ENCODE measurements around the gene PLCL2. TPM values are rescaled to one million over a fixed set of nuclear protein-coding genes. Genes with fewer than 3 reads are reported as not detected.

The PLCL2 gene
- total RNA-seq, 1 experiment from 2014 or later, result 3.0 TPM

DNA sequence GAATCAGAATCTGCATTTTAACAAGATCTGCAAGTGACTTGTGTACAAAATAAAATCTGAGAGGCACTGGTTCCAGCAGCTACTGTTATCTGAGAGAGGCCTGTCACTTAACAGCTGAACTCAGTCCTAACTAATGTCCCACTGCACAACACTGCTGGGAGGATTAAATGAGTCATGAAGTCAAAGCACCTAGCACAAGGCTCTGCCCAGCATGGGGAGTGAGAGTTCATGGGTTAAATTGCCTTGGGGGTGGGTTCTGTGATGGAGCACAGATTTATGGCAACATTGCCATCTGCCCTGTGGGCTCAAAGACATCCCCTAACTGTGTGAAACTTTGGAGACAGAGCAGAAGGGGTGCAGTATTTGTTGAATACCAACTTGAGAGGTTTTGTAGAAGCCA lies 250.9 kb downstream of the PLCL2 start:
- TF ChIP-seq POLR2AphosphoS5 (IDR thresholded peaks at IDR 0.05; ENCODE audit: low read depth, low read length), result no peak
- H3K27ac ChIP-seq (ENCODE audit: low read length), result no peak overlapping the region
- no peak overlapping the region for H3K4me3 ChIP-seq (ENCODE audit: low read depth in 2 of 2, low read length in 2 of 2)
- ChIA-PET CTCF (no interaction called here), POLR2A (no interaction called here)
- H3K27me3 ChIP-seq (ENCODE audit: control insufficient read depth, insufficient read depth, low read length), result no peaks in the 10 kb centered on the region
- DNase-seq (ENCODE audit: low read depth, low spot score) (no peak), ATAC-seq (no peak)
- no peaks in the 10 kb centered on the region for H3K36me3 ChIP-seq (ENCODE audit: control insufficient read depth, insufficient read depth, low read length)
- H3K4me1 ChIP-seq (ENCODE audit: control insufficient read depth, insufficient read depth, low read length), result no peaks in the 10 kb centered on the region
- no TSS peak for BruUV-seq (replicated peaks)
- in situ Hi-C loops (cut with HindIII; ENCODE audit: low pct_unique_long_range_greater_than_20kb, low sequenced_read_pairs), result no loop called here
- intact Hi-C loops (cut with micrococcal nuclease; ENCODE audit: unreplicated experiment), result no loop called here
- no peaks in the 10 kb centered on the region for H3K9me3 ChIP-seq (ENCODE audit: control insufficient read depth, insufficient read depth, low read depth, low read length)

DNA sequence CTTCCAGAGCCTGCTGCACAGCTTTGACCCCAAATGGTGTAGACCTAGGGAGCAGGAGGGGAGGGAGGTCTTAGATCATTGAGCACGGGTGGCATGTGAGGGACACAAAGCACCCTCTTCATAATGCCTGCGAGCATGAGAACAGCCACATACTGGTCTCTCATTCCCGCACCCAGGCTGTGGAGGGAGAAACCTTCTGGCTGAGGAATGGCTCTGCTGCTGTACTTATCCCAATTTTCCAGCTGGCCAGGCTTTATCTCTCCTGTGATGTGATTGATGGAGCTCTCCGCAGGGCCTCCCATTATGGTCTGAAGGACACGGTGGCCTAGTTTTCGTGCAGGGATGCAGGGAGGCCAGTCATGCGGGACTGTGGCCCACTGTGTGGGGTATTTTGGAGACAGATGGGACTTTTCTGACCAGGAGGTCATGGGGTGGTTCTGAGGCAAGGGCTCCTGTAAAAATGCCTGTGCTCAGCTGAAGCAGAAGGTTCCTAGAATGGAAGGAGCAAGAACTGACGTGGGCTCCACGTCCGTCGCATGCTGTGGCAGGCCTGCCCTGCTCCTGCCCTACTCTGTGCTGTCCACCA lies 251.5 kb downstream of the PLCL2 start:
- in situ Hi-C loops (cut with HindIII; ENCODE audit: low pct_unique_long_range_greater_than_20kb, low sequenced_read_pairs) (no loop called here), intact Hi-C loops (cut with micrococcal nuclease; ENCODE audit: unreplicated experiment) (no loop called here)
- Histone ChIP-seq H3K4me3 (ENCODE audit: low read depth in 2 of 2, low read length in 2 of 2) (no peak overlapping the region), H3K4me1 (ENCODE audit: control insufficient read depth, insufficient read depth, low read length) (no peaks in the 10 kb centered on the region), H3K9me3 (ENCODE audit: control insufficient read depth, insufficient read depth, low read depth, low read length) (no peaks in the 10 kb centered on the region), H3K27ac (ENCODE audit: low read length) (no peak overlapping the region), H3K36me3 (ENCODE audit: control insufficient read depth, insufficient read depth, low read length) (no peaks in the 10 kb centered on the region), H3K27me3 (ENCODE audit: control insufficient read depth, insufficient read depth, low read length) (no peaks in the 10 kb centered on the region)
- no TSS peak for BruUV-seq (replicated peaks)
- DNase-seq (ENCODE audit: low read depth, low spot score) (no peak), ATAC-seq (no peak)
- ChIA-PET CTCF (no interaction called here), POLR2A (no interaction called here)
- TF ChIP-seq, protein P1, sequence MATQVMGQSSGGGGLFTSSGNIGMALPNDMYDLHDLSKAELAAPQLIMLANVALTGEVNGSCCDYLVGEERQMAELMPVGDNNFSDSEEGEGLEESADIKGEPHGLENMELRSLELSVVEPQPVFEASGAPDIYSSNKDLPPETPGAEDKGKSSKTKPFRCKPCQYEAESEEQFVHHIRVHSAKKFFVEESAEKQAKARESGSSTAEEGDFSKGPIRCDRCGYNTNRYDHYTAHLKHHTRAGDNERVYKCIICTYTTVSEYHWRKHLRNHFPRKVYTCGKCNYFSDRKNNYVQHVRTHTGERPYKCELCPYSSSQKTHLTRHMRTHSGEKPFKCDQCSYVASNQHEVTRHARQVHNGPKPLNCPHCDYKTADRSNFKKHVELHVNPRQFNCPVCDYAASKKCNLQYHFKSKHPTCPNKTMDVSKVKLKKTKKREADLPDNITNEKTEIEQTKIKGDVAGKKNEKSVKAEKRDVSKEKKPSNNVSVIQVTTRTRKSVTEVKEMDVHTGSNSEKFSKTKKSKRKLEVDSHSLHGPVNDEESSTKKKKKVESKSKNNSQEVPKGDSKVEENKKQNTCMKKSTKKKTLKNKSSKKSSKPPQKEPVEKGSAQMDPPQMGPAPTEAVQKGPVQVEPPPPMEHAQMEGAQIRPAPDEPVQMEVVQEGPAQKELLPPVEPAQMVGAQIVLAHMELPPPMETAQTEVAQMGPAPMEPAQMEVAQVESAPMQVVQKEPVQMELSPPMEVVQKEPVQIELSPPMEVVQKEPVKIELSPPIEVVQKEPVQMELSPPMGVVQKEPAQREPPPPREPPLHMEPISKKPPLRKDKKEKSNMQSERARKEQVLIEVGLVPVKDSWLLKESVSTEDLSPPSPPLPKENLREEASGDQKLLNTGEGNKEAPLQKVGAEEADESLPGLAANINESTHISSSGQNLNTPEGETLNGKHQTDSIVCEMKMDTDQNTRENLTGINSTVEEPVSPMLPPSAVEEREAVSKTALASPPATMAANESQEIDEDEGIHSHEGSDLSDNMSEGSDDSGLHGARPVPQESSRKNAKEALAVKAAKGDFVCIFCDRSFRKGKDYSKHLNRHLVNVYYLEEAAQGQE (IDR thresholded peaks at IDR 0.05; ENCODE audit: insufficient read depth in 1 of 2, low read depth in 2 of 2, low read length in 1 of 2), result no peak
- TF ChIP-seq POLR2AphosphoS5 (IDR thresholded peaks at IDR 0.05; ENCODE audit: low read depth, low read length) (no peak), TCF7L2 (IDR thresholded peaks at IDR 0.05; ENCODE audit: low read depth, low read length) (no peak), SIN3A (IDR thresholded peaks at IDR 0.05; ENCODE audit: borderline replicate concordance, insufficient read depth, low read depth, low read length) (no peak)
- TF ChIP-seq, protein P2, sequence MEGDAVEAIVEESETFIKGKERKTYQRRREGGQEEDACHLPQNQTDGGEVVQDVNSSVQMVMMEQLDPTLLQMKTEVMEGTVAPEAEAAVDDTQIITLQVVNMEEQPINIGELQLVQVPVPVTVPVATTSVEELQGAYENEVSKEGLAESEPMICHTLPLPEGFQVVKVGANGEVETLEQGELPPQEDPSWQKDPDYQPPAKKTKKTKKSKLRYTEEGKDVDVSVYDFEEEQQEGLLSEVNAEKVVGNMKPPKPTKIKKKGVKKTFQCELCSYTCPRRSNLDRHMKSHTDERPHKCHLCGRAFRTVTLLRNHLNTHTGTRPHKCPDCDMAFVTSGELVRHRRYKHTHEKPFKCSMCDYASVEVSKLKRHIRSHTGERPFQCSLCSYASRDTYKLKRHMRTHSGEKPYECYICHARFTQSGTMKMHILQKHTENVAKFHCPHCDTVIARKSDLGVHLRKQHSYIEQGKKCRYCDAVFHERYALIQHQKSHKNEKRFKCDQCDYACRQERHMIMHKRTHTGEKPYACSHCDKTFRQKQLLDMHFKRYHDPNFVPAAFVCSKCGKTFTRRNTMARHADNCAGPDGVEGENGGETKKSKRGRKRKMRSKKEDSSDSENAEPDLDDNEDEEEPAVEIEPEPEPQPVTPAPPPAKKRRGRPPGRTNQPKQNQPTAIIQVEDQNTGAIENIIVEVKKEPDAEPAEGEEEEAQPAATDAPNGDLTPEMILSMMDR (IDR thresholded peaks at IDR 0.05), result no peak

DNA sequence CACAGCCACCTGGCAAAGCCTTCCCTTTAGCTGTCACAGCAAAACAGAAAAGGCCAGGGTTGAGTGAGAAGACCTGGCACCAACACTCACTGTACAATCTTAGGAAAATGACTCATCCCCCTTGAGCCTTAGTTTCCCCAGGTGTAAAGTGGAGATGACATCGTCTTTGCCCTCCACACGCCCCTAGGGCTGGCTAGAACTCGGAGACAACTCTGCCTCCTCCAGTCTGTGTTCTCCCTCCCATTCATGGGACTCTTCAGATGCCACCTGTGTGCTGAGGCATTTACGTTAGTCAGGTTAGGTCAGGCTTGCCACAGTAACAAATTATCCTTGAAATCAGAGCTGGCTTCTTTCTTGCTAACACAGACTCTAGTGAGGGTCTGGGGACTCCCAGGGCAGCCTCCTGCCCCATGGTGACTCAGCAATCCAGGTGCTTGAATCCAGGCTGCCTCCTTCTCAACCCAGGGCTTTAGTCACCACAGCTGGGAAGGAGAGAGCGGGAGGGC lies 252.6 kb downstream of the PLCL2 start:
- ATAC-seq, result no peak
- in situ Hi-C loops (cut with HindIII; ENCODE audit: low pct_unique_long_range_greater_than_20kb, low sequenced_read_pairs) (no loop called here), intact Hi-C loops (cut with micrococcal nuclease; ENCODE audit: unreplicated experiment) (no loop called here)
- POLR2A ChIA-PET, result no interaction called here
- Histone ChIP-seq H3K4me1 (ENCODE audit: control insufficient read depth, insufficient read depth, low read length) (no peaks in the 10 kb centered on the region), H3K27me3 (ENCODE audit: control insufficient read depth, insufficient read depth, low read length) (no peaks in the 10 kb centered on the region), H3K36me3 (ENCODE audit: control insufficient read depth, insufficient read depth, low read length) (no peaks in the 10 kb centered on the region), H3K27ac (ENCODE audit: low read length) (no peak overlapping the region), H3K9me3 (ENCODE audit: control insufficient read depth, insufficient read depth, low read depth, low read length) (no peaks in the 10 kb centered on the region), H3K4me3 (ENCODE audit: low read depth in 2 of 2, low read length in 2 of 2) (no peak overlapping the region)
- TF ChIP-seq POLR2AphosphoS5 (IDR thresholded peaks at IDR 0.05; ENCODE audit: low read depth, low read length) (no peak), TCF7L2 (IDR thresholded peaks at IDR 0.05; ENCODE audit: low read depth, low read length) (no peak), SIN3A (IDR thresholded peaks at IDR 0.05; ENCODE audit: borderline replicate concordance, insufficient read depth, low read depth, low read length) (no peak)
- TF ChIP-seq, protein P2 (IDR thresholded peaks at IDR 0.05), result no peak
- TF ChIP-seq, protein P1 (IDR thresholded peaks at IDR 0.05; ENCODE audit: insufficient read depth in 1 of 2, low read depth in 2 of 2, low read length in 1 of 2), result no peak
- DNase-seq (ENCODE audit: low read depth, low spot score), result no peak
- no TSS peak for BruUV-seq (replicated peaks)
- CTCF ChIA-PET, result no interaction called here

Data from Panc1 (cell line).